ENCODE data around the gene AFF1.

DNA sequence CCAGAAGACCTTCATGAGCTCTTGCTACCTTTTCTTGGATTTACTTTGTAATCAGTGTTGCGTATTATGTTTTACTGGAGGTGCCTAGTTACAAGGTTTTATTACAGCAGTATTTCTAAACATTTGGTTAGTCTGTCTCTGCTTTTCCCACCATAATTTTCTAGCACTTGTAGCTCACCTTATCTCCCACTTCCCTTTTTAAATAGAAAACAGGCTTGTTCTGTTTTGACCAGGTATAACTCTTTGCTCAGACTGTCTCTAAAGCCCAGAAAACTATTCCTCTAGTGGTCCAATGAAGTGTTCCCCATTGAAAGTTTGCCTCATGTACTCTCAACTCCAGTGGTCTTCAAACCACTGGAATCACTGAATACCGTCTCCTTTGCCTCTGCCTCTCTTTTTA is 43.9 kb downstream of the AFF1 start:
- no peak for TF ChIP-seq POLR2A (IDR thresholded peaks at IDR 0.05; ENCODE audit: low read depth, low read length)
- TF ChIP-seq POU2F2 (IDR thresholded peaks at IDR 0.05; ENCODE audit: low read depth, low read length): no peak
- no peak for TF ChIP-seq POLR2AphosphoS5 (IDR thresholded peaks at IDR 0.05; ENCODE audit: low read depth, low read length)
